Endodermal cell (in vitro differentiated cells): Measurements from ENCODE around the gene CD79A. TPM values are rescaled to one million over a fixed set of nuclear protein-coding genes. Genes with fewer than 3 reads are reported as not detected.

Experiments
- DNase-seq: peaks from one replicate; pipeline ENCODE4 v3.0.0-alpha.2; 2017
- H3K27ac ChIP-seq: 2 replicates; pipeline ENCODE4 v1.5.1; 2013; ENCODE audit warnings: mild to moderate bottlenecking, low read depth, low read length, moderate library complexity
- H3K27me3 ChIP-seq: 2 replicates; pipeline ENCODE4 v1.6.1; 2013; ENCODE audit warnings: mild to moderate bottlenecking, low read length, moderate library complexity; ENCODE audit not compliant: insufficient read depth, control insufficient read depth, poor library complexity, severe bottlenecking
- H3K36me3 ChIP-seq: 2 replicates; pipeline ENCODE4 v1.7.0; 2013; ENCODE audit warnings: mild to moderate bottlenecking, low read length, moderate library complexity; ENCODE audit not compliant: control insufficient read depth, insufficient read depth
- H3K4me1 ChIP-seq: one replicate; pipeline ENCODE4 v1.7.0; 2013; ENCODE audit warnings: low read length; ENCODE audit not compliant: control insufficient read depth, insufficient read depth
- H3K4me3 ChIP-seq: 2 replicates; pipeline ENCODE4 v1.5.1; 2013; ENCODE audit warnings: mild to moderate bottlenecking, low read length, moderate library complexity
- H3K9ac ChIP-seq: 2 replicates; pipeline ENCODE4 v1.6.1; 2013; ENCODE audit warnings: mild to moderate bottlenecking, low read length, moderate library complexity; ENCODE audit not compliant: poor library complexity, severe bottlenecking; ENCODE audit errors: extremely low read depth
- H3K9me3 ChIP-seq: 2 replicates; pipeline ENCODE4 v1.6.1; 2013; ENCODE audit warnings: mild to moderate bottlenecking, low read length, moderate library complexity; ENCODE audit not compliant: control insufficient read depth
- H3K27ac Mint-ChIP-seq: 2 replicates; pipeline ENCODE4 v1.8.0; 2020; ENCODE audit warnings: mixed read lengths
- H3K27me3 Mint-ChIP-seq: 2 replicates; pipeline ENCODE4 v1.8.0; 2021; ENCODE audit warnings: mild to moderate bottlenecking, mixed read lengths; ENCODE audit not compliant: insufficient read depth
- H3K36me3 Mint-ChIP-seq: 2 replicates; pipeline ENCODE4 v1.8.0; 2020; ENCODE audit warnings: low read depth, mixed read lengths
- H3K4me1 Mint-ChIP-seq: 2 replicates; pipeline ENCODE4 v1.8.0; 2020; ENCODE audit warnings: mixed read lengths
- H3K4me3 Mint-ChIP-seq: 2 replicates; pipeline ENCODE4 v1.8.0; 2020; ENCODE audit warnings: mild to moderate bottlenecking, moderate library complexity, mixed read lengths
- H3K9me3 Mint-ChIP-seq: 2 replicates; pipeline ENCODE4 v1.8.0; 2020; ENCODE audit warnings: mild to moderate bottlenecking, mixed read lengths
- WGBS, 2 experiments: methylation state at CpG; one replicate each; pipeline versions ENCODE4 v1.1.5 to v1.1.7; 2013; ENCODE audit warnings: missing lambda C conversion rate in 2 of 2, mixed read lengths in 1 of 2; ENCODE audit not compliant: insufficient coverage in 1 of 2, insufficient read length in 1 of 2; 5-methylcytosine and 5-hydroxymethylcytosine counted together
- total RNA-seq, 2 donors: library from RNA; stranded (reverse); fragmentation: NEBNext Ultra II Directional in 1 of 2; extraction: Animal tissue kit (Norgen Biotek cat#: 25700) in 1 of 2; gene quantifications; 2 replicates in 1 of 2; 3 replicates in 1 of 2; pipeline ENCODE4 v1.2.1, GENCODE V29; 2021
- TF ChIP-seq, protein P1 (sequence below): fragments of 200-600 bp; sonication (generic); conservative IDR thresholded peaks from 2 replicates; pipeline ENCODE4 v1.5.0; 2021; ENCODE audit warnings: antibody characterized with exemption, mild to moderate bottlenecking

Gene CD79A
- total RNA-seq, 2 donors from 2014 or later, result not detected

DNA sequence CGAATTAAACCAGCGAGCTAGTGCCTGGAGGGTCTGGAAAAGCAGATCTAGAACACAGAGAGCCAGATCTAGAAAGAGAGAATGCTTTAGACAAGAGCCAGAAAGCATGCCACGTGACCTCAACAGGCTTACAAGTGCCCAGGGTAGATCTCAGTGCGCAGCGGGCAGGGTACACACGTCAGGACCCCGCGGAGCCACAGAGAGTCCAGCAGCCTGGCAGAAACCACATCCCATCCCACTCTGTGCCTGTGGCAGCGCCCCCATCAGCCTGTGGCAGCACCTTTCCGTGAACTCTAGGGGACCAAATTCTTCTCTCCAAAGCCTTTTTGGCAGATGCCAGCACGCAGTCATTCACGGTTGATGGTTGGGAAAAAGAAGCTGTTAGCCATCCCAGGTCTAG, 11.8 kb downstream of the CD79A start:
- H3K4me3 Mint-ChIP-seq, result no peak overlapping the region
- Histone ChIP-seq H3K9me3 (no peaks in the 10 kb centered on the region), H3K36me3 (peaks cover 18% of the 10 kb centered on the region), H3K27me3 (no peaks in the 10 kb centered on the region), H3K4me1 (no peaks in the 10 kb centered on the region), H3K27ac (no peak overlapping the region), H3K4me3 (no peak overlapping the region), H3K9ac (no peak overlapping the region)
- no peak for DNase-seq
- H3K27ac Mint-ChIP-seq, result no peak overlapping the region
- H3K36me3 Mint-ChIP-seq, result peaks cover 21% of the 10 kb centered on the region
- H3K4me1 Mint-ChIP-seq, result peaks cover 20% of the 10 kb centered on the region
- H3K27me3 Mint-ChIP-seq, result no peaks in the 10 kb centered on the region
- TF ChIP-seq, protein P1, sequence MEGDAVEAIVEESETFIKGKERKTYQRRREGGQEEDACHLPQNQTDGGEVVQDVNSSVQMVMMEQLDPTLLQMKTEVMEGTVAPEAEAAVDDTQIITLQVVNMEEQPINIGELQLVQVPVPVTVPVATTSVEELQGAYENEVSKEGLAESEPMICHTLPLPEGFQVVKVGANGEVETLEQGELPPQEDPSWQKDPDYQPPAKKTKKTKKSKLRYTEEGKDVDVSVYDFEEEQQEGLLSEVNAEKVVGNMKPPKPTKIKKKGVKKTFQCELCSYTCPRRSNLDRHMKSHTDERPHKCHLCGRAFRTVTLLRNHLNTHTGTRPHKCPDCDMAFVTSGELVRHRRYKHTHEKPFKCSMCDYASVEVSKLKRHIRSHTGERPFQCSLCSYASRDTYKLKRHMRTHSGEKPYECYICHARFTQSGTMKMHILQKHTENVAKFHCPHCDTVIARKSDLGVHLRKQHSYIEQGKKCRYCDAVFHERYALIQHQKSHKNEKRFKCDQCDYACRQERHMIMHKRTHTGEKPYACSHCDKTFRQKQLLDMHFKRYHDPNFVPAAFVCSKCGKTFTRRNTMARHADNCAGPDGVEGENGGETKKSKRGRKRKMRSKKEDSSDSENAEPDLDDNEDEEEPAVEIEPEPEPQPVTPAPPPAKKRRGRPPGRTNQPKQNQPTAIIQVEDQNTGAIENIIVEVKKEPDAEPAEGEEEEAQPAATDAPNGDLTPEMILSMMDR, result peak; percentile 39
- no peaks in the 10 kb centered on the region for H3K9me3 Mint-ChIP-seq
- WGBS, 2 experiments, result 94 to 95% methylated on average over 12 of the region's 12 CpGs

DNA sequence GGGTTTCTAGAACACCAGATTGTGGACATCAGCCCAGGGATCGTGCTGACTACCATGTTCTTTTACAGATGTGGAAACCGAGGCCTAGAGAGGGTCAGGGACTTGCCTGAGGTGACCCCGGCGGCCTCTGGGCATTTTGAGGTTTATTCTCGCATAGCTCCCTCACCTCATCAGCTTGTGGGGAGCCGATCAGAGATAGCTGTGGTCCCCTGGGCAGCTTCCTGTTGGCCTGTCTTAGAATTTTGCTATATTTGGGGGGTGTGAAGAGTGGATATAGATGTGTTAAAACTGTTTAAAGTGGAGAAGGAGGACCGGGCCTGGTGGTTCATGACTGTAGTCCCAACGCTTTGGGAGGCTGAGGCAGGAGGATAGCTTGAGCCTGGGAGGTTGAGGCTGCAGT, 12.8 kb downstream of the CD79A start:
- peaks cover 21% of the 10 kb centered on the region for H3K36me3 Mint-ChIP-seq
- peaks cover 20% of the 10 kb centered on the region for H3K4me1 Mint-ChIP-seq
- H3K4me1 ChIP-seq, result no peaks in the 10 kb centered on the region
- H3K9me3 ChIP-seq, result no peaks in the 10 kb centered on the region
- H3K9me3 Mint-ChIP-seq, result no peaks in the 10 kb centered on the region
- no peak overlapping the region for H3K27ac Mint-ChIP-seq
- DNase-seq, result no peak
- no peak overlapping the region for H3K4me3 Mint-ChIP-seq
- H3K9ac ChIP-seq, result no peak overlapping the region
- H3K36me3 ChIP-seq, result peaks cover 24% of the 10 kb centered on the region
- no peaks in the 10 kb centered on the region for H3K27me3 Mint-ChIP-seq
- no peak overlapping the region for H3K27ac ChIP-seq
- no peak overlapping the region for H3K4me3 ChIP-seq
- TF ChIP-seq, protein P1, result no peak
- WGBS, 2 experiments, result 96 to 97% methylated on average over 8 of the region's 8 CpGs
- H3K27me3 ChIP-seq, result no peaks in the 10 kb centered on the region

DNA sequence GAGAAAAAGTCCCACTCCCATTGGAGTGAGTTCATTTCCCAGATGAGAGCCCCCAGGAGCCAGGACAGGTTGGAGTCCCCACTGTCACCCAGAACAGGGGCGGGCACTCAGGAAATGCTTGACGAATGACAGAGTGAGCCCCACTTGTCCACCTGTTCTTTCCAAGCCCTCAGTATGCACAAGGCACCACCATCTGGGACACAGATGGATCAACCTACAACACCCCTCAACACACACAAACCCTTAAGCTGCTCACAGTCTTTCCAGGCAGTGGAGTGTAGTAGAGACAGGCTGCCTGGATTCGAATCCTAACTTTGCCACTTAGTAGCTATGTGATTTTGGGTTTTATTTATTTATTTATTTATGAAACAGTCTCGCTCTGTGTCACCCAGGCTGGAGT, 13.9 kb downstream of the CD79A start:
- Histone ChIP-seq H3K27ac (no peak overlapping the region), H3K27me3 (no peaks in the 10 kb centered on the region), H3K36me3 (peaks cover 30% of the 10 kb centered on the region), H3K9ac (no peak overlapping the region), H3K4me1 (no peaks in the 10 kb centered on the region), H3K9me3 (no peaks in the 10 kb centered on the region), H3K4me3 (no peak overlapping the region)
- no peak overlapping the region for H3K4me3 Mint-ChIP-seq
- peaks cover 20% of the 10 kb centered on the region for H3K4me1 Mint-ChIP-seq
- 92 to 96% methylated on average over 3 to 4 of the region's 4 CpGs for WGBS, 2 experiments
- no peak for DNase-seq
- TF ChIP-seq, protein P1, result no peak
- peaks cover 30% of the 10 kb centered on the region for H3K36me3 Mint-ChIP-seq
- no peak overlapping the region for H3K27ac Mint-ChIP-seq
- H3K9me3 Mint-ChIP-seq, result no peaks in the 10 kb centered on the region
- no peaks in the 10 kb centered on the region for H3K27me3 Mint-ChIP-seq
